Caki2 (cell line): Measurements from ENCODE around the gene MAPK8IP1. TPM values are rescaled to one million over a fixed set of nuclear protein-coding genes. Genes with fewer than 3 reads are reported as not detected.
"Not testable (repeated sequence)": the region's sequence is repeated elsewhere in the genome, so short reads cannot be mapped to it uniquely, and the experiment has no call there.

Experiments
- DNase-seq: peaks from one replicate; pipeline ENCODE4 v3.0.0-alpha.2; 2015; ENCODE audit warnings: low read depth
- in situ Hi-C: cut with HindIII; loops from 2 replicates; pipeline ENCODE4 v1.10.0; 2016; ENCODE audit warnings: low sequenced_read_pairs, low pct_unique_long_range_greater_than_20kb, mixed read lengths
- total RNA-seq: library from RNA; depleted of rRNA; stranded (reverse); fragments of >200 nt; shearing (Covaris generic); gene quantifications from 2 replicates; pipeline ENCODE4 v1.2.3, GENCODE V29; 2014; ENCODE audit warnings: low replicate concordance

MAPK8IP1 gene
- total RNA-seq, 1 experiment from 2014 or later, result 6.5 TPM

DNA sequence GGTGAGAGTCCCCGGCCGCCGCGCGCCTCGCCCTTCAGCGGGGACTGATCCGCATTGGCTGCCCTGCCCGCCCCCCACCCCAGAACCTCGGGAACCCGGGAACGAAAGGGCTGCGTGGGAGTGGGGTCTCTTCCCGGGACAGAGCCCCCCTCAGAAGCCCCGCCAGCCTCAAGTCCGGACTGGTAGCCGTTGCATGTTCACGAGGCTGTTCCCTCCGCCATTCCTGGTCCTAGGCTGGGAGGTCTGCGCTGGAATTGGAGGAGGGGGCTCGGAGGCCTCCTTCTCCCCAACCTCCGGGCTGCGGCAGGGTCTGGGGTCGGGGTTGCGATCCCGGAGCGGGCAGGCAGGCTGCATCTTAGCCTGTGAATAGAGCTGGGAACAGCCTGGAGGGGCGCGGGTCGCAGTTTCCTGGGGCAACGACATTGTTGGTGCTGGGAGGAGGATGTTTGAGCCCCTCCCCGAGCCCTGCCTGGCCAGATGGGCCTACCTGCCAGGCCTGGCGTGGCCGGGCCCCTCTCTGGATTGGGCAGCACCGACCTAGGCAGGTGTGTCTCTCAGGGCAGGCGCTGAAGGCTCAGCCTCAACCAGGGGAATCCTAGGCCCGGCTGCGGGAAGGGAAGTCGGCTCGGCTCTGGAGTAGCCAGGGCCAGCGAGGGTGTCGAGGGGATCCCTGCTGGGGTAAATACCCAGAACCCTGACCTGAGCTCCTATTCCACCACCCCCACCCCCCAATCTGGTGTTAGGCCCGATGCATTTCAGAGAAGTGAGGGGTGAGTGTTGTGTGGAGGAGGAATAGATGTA, 670 bp downstream of the MAPK8IP1 start:
- in situ Hi-C loops, result no loop called here
- DNase-seq, result no peak

DNA sequence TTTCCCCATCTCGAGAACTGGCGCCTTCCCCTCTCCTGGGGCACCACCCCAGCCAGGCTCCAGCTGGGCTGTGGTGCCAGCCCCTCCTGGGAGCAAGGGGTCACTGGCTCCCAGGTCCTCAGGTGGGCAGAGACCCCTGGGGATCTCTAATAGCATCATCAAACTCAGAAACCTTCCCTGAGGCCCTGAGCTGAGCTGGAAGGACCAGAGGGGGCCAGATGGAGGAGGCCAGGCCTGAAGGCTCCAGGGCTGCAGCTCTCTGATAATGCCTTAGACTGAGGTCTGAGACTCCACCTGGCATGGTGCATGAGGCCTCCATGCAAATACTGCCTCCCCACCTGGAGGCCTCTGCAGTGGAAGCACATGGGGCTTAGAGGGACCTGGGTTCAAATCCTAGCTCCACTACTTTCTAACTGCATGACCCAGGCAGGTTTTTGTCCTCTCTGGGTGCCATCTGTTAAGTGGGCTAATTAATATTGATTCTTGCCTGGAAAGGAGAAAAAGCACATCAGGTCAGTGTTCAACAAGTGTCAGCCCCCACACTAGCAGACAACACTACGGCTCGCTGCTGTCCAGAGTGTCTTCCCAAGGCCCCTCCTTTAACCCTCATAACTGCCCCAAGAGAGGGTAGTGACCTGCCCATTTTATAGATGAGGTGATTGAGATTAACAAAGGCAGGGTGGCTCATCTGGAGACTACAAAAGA, 1.5 kb downstream of the MAPK8IP1 start:
- in situ Hi-C loops, result no loop called here
- no peak for DNase-seq

DNA sequence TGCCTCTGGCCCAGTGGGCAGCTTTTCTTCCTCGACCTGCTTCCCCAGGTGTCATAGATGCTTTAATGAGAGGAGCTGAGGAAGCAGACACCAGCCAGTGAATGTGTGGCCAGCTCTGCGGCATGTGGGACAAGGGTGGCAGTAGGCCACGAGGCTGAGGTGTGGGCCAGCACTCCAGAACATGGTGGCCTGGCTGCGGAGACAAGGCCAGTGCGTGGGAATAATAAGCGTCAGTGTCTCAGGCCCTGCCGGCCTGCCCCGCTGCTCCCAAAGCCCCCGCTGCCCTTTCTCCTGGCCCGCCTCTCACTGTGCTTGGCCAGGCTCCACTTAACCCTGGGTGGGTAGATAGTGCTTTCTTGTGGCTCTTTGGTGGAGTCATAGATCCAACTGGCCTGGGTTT, 2.1 kb downstream of the MAPK8IP1 start:
- in situ Hi-C loops, result no loop called here
- no peak for DNase-seq

DNA sequence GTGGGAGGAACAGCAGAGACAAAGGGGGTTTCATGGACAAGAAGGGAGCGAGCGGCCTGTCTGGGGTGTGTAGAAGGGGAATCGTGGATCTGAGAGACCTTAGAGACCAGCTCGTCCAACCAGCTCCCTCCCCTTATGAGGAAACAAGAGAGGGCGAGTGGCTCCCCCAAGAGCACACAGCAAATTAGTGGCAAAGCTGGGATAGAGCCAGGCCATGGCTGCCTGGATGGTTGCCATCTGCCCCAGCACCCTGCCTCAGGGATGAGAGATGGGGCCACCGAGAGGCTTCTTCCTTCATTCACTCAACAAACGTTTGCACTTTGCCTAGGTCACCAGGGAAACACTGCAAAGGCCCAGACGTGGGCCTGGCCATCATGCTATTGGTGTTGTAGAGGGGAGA, 4.1 kb downstream of the MAPK8IP1 start:
- DNase-seq, result no peak
- in situ Hi-C loops, result no loop called here

DNA sequence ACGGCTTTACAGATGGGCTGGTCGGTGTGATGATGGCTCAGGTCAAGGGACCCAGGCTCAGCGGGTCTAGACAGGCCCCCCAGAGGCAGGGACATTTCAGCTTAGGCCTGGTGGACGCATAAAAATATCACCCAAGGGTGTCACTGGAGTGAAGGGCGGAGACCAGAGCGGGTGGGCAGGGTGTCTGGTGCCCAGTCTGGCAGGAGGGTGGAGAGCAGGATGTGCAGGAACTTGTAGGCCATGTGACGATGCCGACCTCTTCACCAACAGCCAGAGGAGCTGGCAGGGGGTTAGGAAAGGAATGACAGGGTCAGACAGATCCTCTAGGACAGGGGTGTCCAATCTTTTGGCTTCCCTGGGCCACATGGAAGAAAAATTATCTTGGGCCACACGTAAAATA, 4.5 kb downstream of the MAPK8IP1 start:
- in situ Hi-C loops, result no loop called here
- DNase-seq, result no peak

DNA sequence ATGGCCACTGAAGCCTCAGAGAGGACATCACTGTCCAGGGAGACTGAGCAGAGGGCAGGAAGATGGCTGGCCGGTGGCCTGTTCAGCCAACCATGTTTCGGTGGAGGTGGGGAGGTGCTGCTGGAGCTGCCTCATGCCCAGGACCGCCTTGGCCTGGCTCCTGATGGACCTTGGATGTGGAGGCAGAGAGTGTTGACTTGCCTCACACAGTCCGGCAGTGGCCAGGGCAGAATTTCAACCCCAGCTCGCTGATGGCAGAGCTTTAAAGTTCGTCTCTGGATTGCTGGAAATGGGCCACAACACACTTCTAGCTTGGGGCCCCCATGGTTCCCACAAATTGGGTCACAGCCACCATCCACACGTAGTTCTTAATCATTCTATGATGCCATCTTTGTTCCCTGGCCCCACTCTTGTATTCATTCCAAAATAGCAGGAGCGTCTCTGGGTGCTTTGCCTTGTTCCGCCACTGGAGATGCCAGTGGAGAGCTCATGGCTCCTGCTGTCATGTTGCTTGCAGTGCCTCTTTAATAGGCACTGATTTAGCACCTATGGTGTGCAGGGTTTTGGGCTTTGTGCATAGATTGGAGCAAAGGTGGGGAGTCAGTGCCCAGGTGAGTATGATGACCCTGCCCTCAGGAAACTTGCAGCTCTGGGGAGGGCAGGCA, 5.6 kb downstream of the MAPK8IP1 start:
- no peak for DNase-seq
- in situ Hi-C loops, result no loop called here

DNA sequence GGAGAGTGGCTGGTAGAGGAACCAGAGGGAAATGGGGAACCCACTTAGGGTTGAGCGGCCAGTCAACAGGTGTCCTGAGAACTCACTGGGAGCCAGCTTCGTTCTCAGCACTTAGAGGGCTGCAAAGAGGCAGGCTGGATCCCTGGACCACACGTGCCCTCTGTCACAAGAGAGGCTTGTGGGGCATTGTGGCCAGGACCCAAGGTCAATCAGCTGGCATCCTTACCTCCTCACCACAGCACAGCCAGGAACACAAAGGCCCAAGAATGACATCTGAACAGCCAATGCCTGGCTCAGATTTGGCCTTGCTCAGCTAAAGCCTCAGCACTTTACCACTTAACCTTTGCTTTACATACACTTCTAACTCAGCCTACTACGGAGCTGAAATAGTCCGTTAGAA, 7.4 kb downstream of the MAPK8IP1 start:
- in situ Hi-C loops, result no loop called here
- DNase-seq, result no peak

DNA sequence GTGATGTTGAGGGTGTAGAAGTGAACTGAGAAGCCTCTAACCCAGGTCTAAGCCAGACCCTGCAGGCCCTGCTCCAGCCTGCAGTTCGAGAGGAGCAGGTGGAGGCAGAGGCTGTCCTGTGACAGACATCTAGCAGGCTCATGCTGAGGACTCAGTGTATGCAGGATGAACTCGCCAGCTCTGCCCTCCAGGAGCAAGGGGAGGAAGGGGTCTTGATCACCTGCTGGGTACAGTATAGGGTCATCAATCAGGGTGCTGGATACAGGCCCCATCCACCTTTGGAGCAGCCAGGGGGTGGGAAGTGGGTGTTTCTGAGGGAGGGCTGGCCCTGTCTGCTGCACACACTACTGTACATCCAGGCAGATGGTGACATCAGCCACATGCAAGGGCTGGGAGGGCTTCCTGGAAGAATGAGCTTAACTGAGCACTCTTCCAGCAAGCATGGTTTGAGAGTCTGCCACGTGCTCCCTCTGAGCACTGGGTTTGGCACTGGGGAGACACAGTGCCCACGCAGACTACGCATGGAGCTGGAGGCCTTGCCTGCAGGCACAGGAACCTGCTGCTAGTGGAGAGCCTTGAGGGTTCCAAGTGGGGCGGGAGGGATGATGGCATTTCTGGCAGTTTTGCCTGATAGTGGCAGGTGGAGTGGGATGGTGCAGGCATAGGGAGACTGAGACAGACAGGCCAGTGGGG, 9.2 kb downstream of the MAPK8IP1 start:
- DNase-seq, result no peak
- in situ Hi-C loops, result no loop called here

DNA sequence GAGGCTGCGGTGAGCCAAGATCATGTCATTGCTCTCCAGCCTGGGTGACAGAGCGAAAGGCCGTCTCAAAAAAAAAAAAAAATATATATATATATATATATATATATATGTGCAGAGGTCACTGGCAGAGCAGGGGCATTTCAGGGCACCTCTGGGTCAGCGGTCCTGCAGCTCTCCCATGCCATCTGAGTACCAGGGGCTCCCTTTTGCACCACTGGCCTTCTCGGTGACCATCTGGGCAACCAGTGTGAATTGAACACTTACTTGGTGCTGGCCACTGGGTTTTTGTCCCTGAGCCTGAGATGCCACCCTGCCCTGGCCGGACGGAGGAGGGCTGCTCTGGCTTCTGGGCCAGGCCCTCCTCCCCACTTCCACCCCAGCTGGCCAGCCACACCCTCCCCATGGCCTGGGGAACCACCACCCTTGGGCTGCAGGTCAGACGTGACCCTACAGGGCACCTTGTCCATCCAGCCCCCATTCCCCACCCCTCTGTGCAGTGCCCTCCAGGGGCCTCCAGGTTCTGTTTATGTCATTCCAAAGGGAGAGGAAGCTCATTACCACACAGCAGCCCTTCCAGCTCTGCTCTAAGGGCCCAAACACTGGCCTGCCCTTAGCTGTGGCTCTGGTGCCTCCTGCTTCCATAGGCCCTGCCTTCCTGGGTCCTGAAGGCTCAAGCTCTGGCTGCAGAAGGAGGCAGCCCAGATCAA, 10.3 kb downstream of the MAPK8IP1 start:
- DNase-seq, result no peak
- in situ Hi-C loops, result no loop called here

DNA sequence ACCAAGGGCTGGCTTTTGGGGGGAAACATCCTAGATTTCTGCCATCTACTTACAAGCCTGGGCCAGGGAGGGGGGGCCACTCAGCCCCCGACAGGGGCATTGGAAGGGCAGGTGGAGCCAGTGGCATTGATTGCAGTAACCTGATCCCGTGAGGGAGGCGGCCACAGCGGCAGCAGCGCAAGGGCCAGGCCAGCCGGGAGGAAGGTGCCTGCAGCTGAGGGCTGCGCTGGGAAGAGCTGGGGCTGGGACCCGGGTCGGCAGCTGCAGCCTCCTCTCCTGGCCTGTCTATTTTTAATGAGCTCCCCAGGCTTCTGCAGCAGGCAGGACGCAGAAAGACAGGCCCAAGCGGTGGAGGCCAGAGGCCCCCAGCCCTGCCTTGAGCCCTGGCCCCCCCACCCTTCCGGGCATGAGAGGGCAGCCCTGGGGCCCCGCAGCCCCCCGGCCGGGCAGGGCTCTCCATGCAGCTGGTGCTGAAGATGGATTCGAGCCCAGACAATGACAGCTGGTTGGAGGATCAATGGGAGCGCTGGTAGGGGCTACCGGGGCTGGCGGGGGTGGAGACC, 11.1 kb downstream of the MAPK8IP1 start:
- in situ Hi-C loops, result no loop called here
- DNase-seq, result no peak

DNA sequence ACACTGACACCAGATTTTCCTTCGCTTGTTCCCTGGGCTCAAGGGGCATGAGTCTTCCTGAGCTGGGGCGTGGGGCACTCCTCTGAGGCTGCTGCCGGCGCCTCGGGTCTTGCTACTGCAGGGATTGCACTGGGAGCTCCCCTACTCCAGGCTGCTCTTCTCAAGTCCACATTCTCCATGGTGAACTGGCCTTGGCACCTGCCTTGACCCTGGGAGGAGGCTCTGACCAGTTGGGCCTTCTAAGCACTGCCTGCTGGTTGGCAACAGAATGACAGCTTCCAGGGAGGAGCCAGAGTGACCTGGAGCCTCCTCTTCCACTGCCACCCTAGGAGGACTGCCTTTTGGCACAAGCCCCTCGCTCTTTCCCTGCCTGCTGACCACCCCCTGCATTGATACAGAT, 12.1 kb downstream of the MAPK8IP1 start:
- in situ Hi-C loops, result no loop called here
- no peak for DNase-seq

DNA sequence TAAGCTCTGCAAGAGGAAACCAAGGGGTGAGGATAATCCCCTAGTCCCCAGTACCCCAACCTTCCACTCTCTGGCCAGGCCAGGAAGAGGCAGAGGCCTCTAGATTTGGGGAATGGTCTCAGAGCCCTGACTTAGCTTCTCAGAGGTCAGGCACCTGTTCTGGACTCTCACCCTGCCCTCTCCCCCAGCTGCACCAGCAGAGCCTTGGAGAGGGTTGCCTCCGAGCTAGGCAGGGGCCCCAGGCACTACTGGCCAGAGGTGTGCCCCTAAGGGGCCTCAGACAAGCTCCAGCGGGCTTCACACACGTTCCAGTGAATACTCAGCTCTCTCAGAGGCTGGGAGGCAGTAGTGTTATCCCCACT, 13.6 kb downstream of the MAPK8IP1 start:
- no peak for DNase-seq
- in situ Hi-C loops, result no loop called here

DNA sequence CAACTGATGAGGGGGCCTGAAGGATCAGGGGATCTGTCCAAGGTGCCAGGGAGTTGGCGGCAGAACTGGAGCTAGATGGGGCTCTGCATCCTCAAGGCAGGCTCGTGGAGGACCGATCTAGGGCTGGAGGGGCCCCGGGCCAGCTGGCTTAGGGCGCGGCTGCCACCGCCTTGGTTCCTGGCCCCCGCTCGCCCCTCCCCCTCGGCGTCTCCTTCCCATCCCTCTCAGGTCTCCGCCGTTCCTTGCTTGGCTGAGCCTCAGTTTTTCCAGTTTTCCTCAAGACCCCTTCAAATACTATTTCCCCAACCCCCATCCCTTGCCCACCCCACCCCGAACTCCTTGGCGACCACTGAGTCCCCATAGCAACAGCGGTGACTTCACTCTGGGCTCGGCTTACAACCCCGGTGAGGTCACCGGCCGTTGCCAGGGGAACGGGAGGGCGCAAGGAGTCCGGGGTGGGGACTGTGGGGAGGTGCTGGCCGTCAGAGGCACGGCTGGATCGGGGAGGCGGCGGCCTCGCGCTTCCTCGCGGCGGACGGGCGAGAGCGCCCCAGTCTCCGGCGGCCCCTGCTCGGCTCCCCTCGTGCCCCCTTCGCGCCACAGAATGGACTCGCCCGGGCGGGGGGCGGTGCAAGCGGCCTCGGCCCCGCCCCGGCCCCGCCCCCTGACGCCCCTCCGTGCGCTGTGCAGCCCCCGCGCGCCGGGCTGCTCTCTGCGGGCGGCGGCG, 14.2 kb downstream of the MAPK8IP1 start:
- peak; percentile 80 for DNase-seq
- in situ Hi-C loops, result no loop called here

DNA sequence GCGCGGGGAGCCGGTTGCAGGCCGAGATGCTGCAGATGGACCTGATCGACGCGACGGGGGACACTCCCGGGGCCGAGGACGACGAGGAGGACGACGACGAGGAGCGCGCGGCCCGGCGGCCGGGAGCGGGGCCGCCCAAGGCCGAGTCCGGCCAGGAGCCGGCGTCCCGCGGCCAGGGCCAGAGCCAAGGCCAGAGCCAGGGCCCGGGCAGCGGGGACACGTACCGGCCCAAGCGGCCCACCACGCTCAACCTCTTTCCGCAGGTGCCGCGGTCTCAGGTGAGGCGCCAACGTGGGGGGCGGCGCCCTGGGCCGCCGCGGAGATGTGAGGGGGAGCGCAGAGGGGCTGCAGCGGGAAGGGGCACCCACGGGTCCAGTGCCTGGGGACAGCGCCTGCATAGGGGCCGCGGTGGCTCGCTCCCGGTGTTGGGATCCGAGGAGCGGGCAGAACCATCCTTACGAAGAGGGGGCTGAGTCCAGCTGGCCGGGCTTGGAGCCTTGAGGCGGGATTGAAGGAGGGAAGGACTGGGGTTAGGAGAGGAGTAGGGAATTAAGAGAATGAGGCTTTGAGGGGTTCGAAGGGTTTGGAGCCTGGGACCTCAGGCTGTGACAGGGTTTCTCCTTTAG, 14.8 kb downstream of the MAPK8IP1 start:
- in situ Hi-C loops, DNase-seq: not testable (repeated sequence)

DNA sequence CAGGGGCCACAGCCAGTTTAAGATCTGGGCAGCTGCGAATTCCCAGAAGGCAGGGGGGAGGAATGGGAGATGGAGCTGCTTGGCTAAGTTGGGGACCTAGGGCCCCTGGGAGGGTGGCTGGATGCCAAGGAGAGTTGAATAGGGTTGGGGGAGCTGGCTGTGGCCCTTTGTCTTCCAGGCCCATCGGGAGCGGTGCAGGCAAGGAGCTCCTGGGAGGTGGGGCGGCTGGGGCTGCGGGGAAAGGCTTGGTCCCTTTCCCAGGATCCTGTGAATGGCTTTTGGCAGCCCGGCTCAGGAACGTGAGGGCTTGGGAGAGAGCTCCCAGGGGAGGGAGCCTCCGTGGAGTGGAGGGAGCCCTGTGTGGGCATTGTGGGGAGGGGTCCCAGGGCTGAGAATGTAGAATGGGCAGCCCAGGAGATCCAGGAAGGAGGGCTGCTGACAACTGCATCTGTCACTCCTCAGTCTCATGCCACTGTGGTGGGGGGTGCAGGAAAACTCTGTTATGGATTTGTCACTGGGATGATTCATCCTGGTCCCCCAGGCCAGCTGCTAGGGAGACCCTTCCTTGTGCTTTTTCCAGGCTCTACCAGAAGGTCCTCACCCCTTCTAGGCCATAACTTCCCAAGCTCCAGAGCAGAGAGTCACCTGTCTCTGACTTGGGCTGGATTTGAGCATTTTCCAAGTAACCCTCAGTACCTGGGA, 15.6 kb downstream of the MAPK8IP1 start:
- in situ Hi-C loops, result no loop called here
- DNase-seq, result no peak

DNA sequence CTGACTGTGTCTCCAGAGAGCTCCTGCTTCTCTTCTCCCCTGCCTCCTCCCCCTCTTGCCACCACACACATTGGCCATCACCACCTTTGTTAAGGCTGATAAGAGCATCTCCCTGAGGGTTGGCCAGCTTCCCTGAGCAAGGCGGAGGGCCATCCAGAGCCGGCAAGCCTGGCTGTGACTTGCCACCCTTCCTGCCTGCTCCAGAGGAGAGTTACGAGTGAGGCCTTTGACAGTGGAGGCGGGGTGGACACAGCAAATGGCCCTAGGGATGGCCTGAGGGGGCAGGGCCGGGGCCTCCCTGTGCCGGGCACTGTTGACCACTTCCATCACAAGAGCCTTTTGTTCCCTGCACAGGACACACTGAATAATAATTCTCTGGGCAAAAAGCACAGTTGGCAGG, 16.2 kb downstream of the MAPK8IP1 start:
- in situ Hi-C loops, result no loop called here
- DNase-seq, result no peak
